IMR-90 (cell line): Measurements from ENCODE around the gene GABRP. TPM values are rescaled to one million over a fixed set of nuclear protein-coding genes. Genes with fewer than 3 reads are reported as not detected.

Experiments used
- ATAC-seq: fragments of 200-7000 bp; cut with Tn5 transposase; 2 replicates; pipeline ENCODE4 v1.9.1; 2020; ENCODE audit warnings: low read depth, mild to moderate bottlenecking, moderate library complexity
- BruUV-seq: library from RNA; stranded (reverse); fragments of 400-500 nt; replicated peaks from 2 replicates; lab custom pipeline; 2021; lab: Mats Ljungman, UMichigan
- CTCF ChIA-PET: fragments of 300-600 bp; formaldehyde crosslinking; extraction: SDS; loops from one replicate; lab custom pipeline; 2021; ENCODE audit warnings: antibody characterized with exemption; lab: Yijun Ruan, JAX
- POLR2A ChIA-PET: fragments of 300-600 bp; sonication (Branson Sonifier 250); formaldehyde crosslinking; loops from one replicate; lab custom pipeline; 2022; ENCODE audit warnings: antibody characterized with exemption; ENCODE audit not compliant: unreplicated experiment; lab: Charles Lee
- DNase-seq: peaks from one replicate; pipeline ENCODE4 v3.0.0; 2013
- H2AFZ ChIP-seq: replicated peaks from 2 replicates; pipeline ENCODE3; 2013; ENCODE audit warnings: low read length, mild to moderate bottlenecking; ENCODE audit not compliant: poor library complexity
- H2AK5ac ChIP-seq: 2 replicates; pipeline ENCODE4 v1.6.1; 2013; ENCODE audit warnings: low read depth, low read length, inconsistent platforms
- H2AK9ac ChIP-seq: replicated peaks from 2 replicates; pipeline ENCODE3; 2013; ENCODE audit warnings: mild to moderate bottlenecking, low read depth, low read length, moderate library complexity; ENCODE audit not compliant: poor library complexity
- H2BK120ac ChIP-seq: 2 replicates; pipeline ENCODE4 v1.6.1; 2013; ENCODE audit warnings: low read depth, low read length, inconsistent platforms
- H2BK15ac ChIP-seq: 3 replicates; pipeline ENCODE4 v1.6.1; 2013; ENCODE audit warnings: low read depth, low read length, inconsistent platforms
- H2BK20ac ChIP-seq: 2 replicates; pipeline ENCODE4 v1.6.1; 2013; ENCODE audit warnings: low read depth, mild to moderate bottlenecking, inconsistent platforms, low read length, moderate library complexity
- H2BK5ac ChIP-seq: 2 replicates; pipeline ENCODE4 v1.6.1; 2013; ENCODE audit warnings: mild to moderate bottlenecking, low read depth, low read length, inconsistent platforms; ENCODE audit not compliant: poor library complexity, severe bottlenecking
- H3K14ac ChIP-seq: replicated peaks from 2 replicates; pipeline ENCODE4 v1.6.1; 2013; ENCODE audit warnings: low read depth, low read length, inconsistent platforms
- H3K18ac ChIP-seq: 2 replicates; pipeline ENCODE4 v1.6.1; 2013; ENCODE audit warnings: low read depth, low read length, control low read depth
- H3K23ac ChIP-seq: 2 replicates; pipeline ENCODE4 v1.6.1; 2013; ENCODE audit warnings: low read depth, low read length, inconsistent platforms
- H3K27ac ChIP-seq: 2 replicates; pipeline ENCODE4 v1.5.1; 2013; ENCODE audit warnings: mild to moderate bottlenecking, control low read depth, low read length; ENCODE audit not compliant: insufficient read depth
- H3K27me3 ChIP-seq: 2 replicates; pipeline ENCODE4 v1.6.1; 2013; ENCODE audit warnings: low read length; ENCODE audit not compliant: control insufficient read depth, insufficient read depth
- H3K36me3 ChIP-seq: 2 replicates; pipeline ENCODE4 v1.6.1; 2013; ENCODE audit warnings: low read length, mixed read lengths; ENCODE audit not compliant: control insufficient read depth, insufficient read depth
- H3K4ac ChIP-seq: 2 replicates; pipeline ENCODE4 v1.6.1; 2013; ENCODE audit warnings: low read depth, low read length, inconsistent platforms
- H3K4me1 ChIP-seq: 2 replicates; pipeline ENCODE4 v1.6.1; 2013; ENCODE audit warnings: low read length, mixed read lengths; ENCODE audit not compliant: control insufficient read depth, insufficient read depth
- H3K4me2 ChIP-seq: 2 replicates; pipeline ENCODE4 v1.6.1; 2013; ENCODE audit warnings: low read depth, mild to moderate bottlenecking, control low read depth, low read length, moderate library complexity
- H3K4me3 ChIP-seq: 2 replicates; pipeline ENCODE4 v1.5.1; 2013; ENCODE audit warnings: low read depth, mild to moderate bottlenecking, control low read depth, low read length, moderate library complexity; ENCODE audit not compliant: insufficient read depth
- H3K56ac ChIP-seq: 2 replicates; pipeline ENCODE4 v1.6.1; 2013; ENCODE audit warnings: low read length, inconsistent platforms; ENCODE audit not compliant: insufficient read depth; ENCODE audit errors: extremely low read depth
- H3K79me1 ChIP-seq, 2 experiments: 2 replicates each; pipeline ENCODE4 v1.6.1; 2013; ENCODE audit warnings: low read length in 2 of 2, inconsistent platforms in 1 of 2, low read depth in 1 of 2
- H3K9ac ChIP-seq: 2 replicates; pipeline ENCODE4 v1.6.1; 2013; ENCODE audit warnings: low read depth, low read length, control low read depth
- H3K9me1 ChIP-seq: 2 replicates; pipeline ENCODE4 v1.6.1; 2013; ENCODE audit warnings: low read length, inconsistent platforms; ENCODE audit not compliant: insufficient read depth
- H3K9me3 ChIP-seq: 2 replicates; pipeline ENCODE4 v1.6.1; 2013; ENCODE audit warnings: low read length; ENCODE audit not compliant: control insufficient read depth, insufficient read depth
- H4K20me1 ChIP-seq: 2 replicates; pipeline ENCODE4 v1.6.1; 2013; ENCODE audit warnings: low read length, inconsistent platforms; ENCODE audit not compliant: insufficient read depth
- H4K5ac ChIP-seq: 2 replicates; pipeline ENCODE4 v1.6.1; 2013; ENCODE audit warnings: mild to moderate bottlenecking, low read depth, low read length, control low read depth
- H4K8ac ChIP-seq, 2 experiments: 2 replicates each; pipeline ENCODE4 v1.6.1; 2013; ENCODE audit warnings: low read depth in 2 of 2, low read length in 2 of 2, control low read depth in 1 of 2, inconsistent platforms in 1 of 2
- H4K91ac ChIP-seq: 2 replicates; pipeline ENCODE4 v1.6.1; 2013; ENCODE audit warnings: low read depth, low read length, inconsistent platforms; ENCODE audit not compliant: insufficient read depth
- BHLHE40 ChIP-seq: fragments of 150-350 bp; IDR thresholded peaks from 2 replicates; pipeline ENCODE4 v1.6.1; 2016; ENCODE audit warnings: mild to moderate bottlenecking, low read depth, low read length
- CHD1 ChIP-seq: IDR thresholded peaks from 2 replicates; pipeline ENCODE4 v1.6.1; 2012; ENCODE audit warnings: low read depth, low read length, improper control_type of control experiment
- CTCF ChIP-seq: conservative IDR thresholded peaks from 2 replicates; pipeline ENCODE4 v1.5.1; 2012; ENCODE audit warnings: mild to moderate bottlenecking, low read depth, low read length, improper control_type of control experiment
- ELK1 ChIP-seq: fragments of 150-350 bp; IDR thresholded peaks from 2 replicates; pipeline ENCODE4 v1.6.1; 2016; ENCODE audit warnings: low read depth, mild to moderate bottlenecking, low read length, moderate library complexity, borderline replicate concordance
- FOS ChIP-seq: fragments of 150-350 bp; IDR thresholded peaks from 2 replicates; pipeline ENCODE4 v1.6.1; 2016; ENCODE audit warnings: low read depth, low read length
- MAFK ChIP-seq: IDR thresholded peaks from 2 replicates; pipeline ENCODE4 v1.6.1; 2012; ENCODE audit warnings: low read depth, low read length, improper control_type of control experiment
- MAZ ChIP-seq: IDR thresholded peaks from 2 replicates; pipeline ENCODE4 v1.6.1; 2012; ENCODE audit warnings: low read depth, mild to moderate bottlenecking, low read length, improper control_type of control experiment, moderate library complexity, borderline replicate concordance
- MXI1 ChIP-seq: IDR thresholded peaks from 2 replicates; pipeline ENCODE4 v1.6.1; 2012; ENCODE audit warnings: low read depth, mild to moderate bottlenecking, low read length, moderate library complexity, borderline replicate concordance
- NFE2L2 ChIP-seq: fragments of 150-350 bp; IDR thresholded peaks from 2 replicates; pipeline ENCODE4 v1.6.1; 2016; ENCODE audit warnings: low read depth, mild to moderate bottlenecking, low read length
- POLR2A ChIP-seq: IDR thresholded peaks from 2 replicates; pipeline ENCODE4 v1.6.1; 2012; ENCODE audit warnings: mild to moderate bottlenecking, low read depth, low read length
- RCOR1 ChIP-seq: IDR thresholded peaks from 2 replicates; pipeline ENCODE4 v1.6.1; 2012; ENCODE audit warnings: mild to moderate bottlenecking, low read length, improper control_type of control experiment; ENCODE audit not compliant: insufficient replicate concordance
- RFX5 ChIP-seq: IDR thresholded peaks from 2 replicates; pipeline ENCODE4 v1.8.0; 2012; ENCODE audit warnings: low read depth, mild to moderate bottlenecking, low read length, moderate library complexity
- SMC3 ChIP-seq: fragments of 150-350 bp; IDR thresholded peaks from 2 replicates; pipeline ENCODE4 v1.6.1; 2016; ENCODE audit warnings: low read depth, mild to moderate bottlenecking, antibody characterized with exemption, low read length, moderate library complexity
- USF2 ChIP-seq: fragments of 150-350 bp; IDR thresholded peaks from 2 replicates; pipeline ENCODE4 v1.6.1; 2017; ENCODE audit warnings: mild to moderate bottlenecking, antibody characterized with exemption, low read length, low read depth
- WGBS, 2 experiments: methylation state at CpG; one replicate each; pipeline versions ENCODE4 v1.1.5 to v1.1.7; 2013; ENCODE audit warnings: missing lambda C conversion rate in 2 of 2; ENCODE audit not compliant: insufficient read length in 1 of 2; ENCODE audit errors: extremely low coverage in 2 of 2; 5-methylcytosine and 5-hydroxymethylcytosine counted together
- dilution Hi-C: fragments of 300-500 bp; cut with HindIII; formaldehyde crosslinking; loops from one replicate; pipeline ENCODE4 v1.14.3; 2018; ENCODE audit warnings: low sequenced_read_pairs; ENCODE audit not compliant: unreplicated experiment
- in situ Hi-C: fragments of 300-500 bp; cut with MboI; formaldehyde crosslinking; loops from 3 replicates; pipeline ENCODE4 v1.14.3; 2019; ENCODE audit warnings: low sequenced_read_pairs, inconsistent platforms, mixed read lengths
- intact Hi-C: fragments of 100-400 bp; cut with micrococcal nuclease; formaldehyde crosslinking; loops from 2 replicates; pipeline ENCODE4 v1.10.0; 2022
- polyA plus RNA-seq, 3 experiments: library from polyadenylated mRNA; depleted of rRNA; stranded (reverse); fragments of >200 nt; gene quantifications; 2 replicates each; pipeline ENCODE4 v1.2.3, GENCODE V29; 2012; ENCODE audit warnings: low replicate concordance in 1 of 3
- total RNA-seq: library from RNA; depleted of rRNA; stranded (reverse); fragments of >200 nt; gene quantifications from 2 replicates; pipeline ENCODE4 v1.2.3, GENCODE V29; 2012

GABRP gene
- total and polyA plus RNA-seq, 2 of the 4 experiments (the other 2 are of a cell fraction), result not detected

GRCh38 chr5:170769898-170770416 lies 13.6 kb upstream of the GABRP start:
- Histone ChIP-seq H4K91ac (no peak overlapping the region), H3K79me1 (no peaks in the 10 kb centered on the region), H3K4me3 (no peak overlapping the region), H2BK120ac (no peak overlapping the region), H3K23ac (no peak overlapping the region), H3K27me3 (peaks cover 17% of the 10 kb centered on the region), H4K20me1 (no peaks in the 10 kb centered on the region), H3K9me3 (no peaks in the 10 kb centered on the region), H3K27ac (no peak overlapping the region), H3K14ac (no peak overlapping the region), H4K8ac (no peak overlapping the region), H3K4ac (no peak overlapping the region), H3K56ac (no peak overlapping the region), H2BK15ac (no peak overlapping the region), H2BK5ac (no peak overlapping the region), H4K5ac (no peak overlapping the region), H2BK20ac (no peak overlapping the region), H3K9me1 (no peaks in the 10 kb centered on the region), H3K4me1 (no peaks in the 10 kb centered on the region), H3K36me3 (no peaks in the 10 kb centered on the region), H3K9ac (no peak overlapping the region), H2AFZ (no peak overlapping the region), H2AK9ac (no peak overlapping the region), H3K4me2 (no peak overlapping the region), H2AK5ac (no peak overlapping the region), H3K18ac (no peak overlapping the region)
- BruUV-seq, result no TSS peak
- intact Hi-C loops, result no loop called here
- TF ChIP-seq RFX5, result no peak
- no peak for TF ChIP-seq ELK1
- TF ChIP-seq MAFK, result no peak
- no peak for TF ChIP-seq CTCF
- TF ChIP-seq NFE2L2, result no peak
- no peak for TF ChIP-seq SMC3
- TF ChIP-seq CHD1, result no peak
- TF ChIP-seq RCOR1, result no peak
- TF ChIP-seq USF2, result no peak
- no peak for TF ChIP-seq MAZ
- TF ChIP-seq POLR2A, result no peak
- no peak for TF ChIP-seq FOS
- no peak for TF ChIP-seq BHLHE40
- no peak for TF ChIP-seq MXI1
- ATAC-seq (no peak), DNase-seq (no peak)
- in situ Hi-C loops, result no loop called here
- no CpG with 5 or more reads among the region's 5 CpGs for WGBS, 2 experiments
- CTCF ChIA-PET, result interaction anchor here (0.7 kb wide), 1 partner anchor 15 kb away, joined by 4 read pairs; no protein-coding TSS in a partner anchor
- POLR2A ChIA-PET, result no interaction called here
- dilution Hi-C loops, result no loop called here
